NCI-H524 treated with DMSO at 0.1 percent for 48 hours (cell line): ENCODE data around the gene TRIM59.
"Not testable (repeated sequence)": the region's sequence is repeated elsewhere in the genome, so short reads cannot be mapped to it uniquely, and the experiment has no call there.

ENCODE experiments used
- DNase-seq: peaks from one replicate; lab custom pipeline; 2025; lab: John Stamatoyannopoulos, UW

Gene TRIM59

DNA sequence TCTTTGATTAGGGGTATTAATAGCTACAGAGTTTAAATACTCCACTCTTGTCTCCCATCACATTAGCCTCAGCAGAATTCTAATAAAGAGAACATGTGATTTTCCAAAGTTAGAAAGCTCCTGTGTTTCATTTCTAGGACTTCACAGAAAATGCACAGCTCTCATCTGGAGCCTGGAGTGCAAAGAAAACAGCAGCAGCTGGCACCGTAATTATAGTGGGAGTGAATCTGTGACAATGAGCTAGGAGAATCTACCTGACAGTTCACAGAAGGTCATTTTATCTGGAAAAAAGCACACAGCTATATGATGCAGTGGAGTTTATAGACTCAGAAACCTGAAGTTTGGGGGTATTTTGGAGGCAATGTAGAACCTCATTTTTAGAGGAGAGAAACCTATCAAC is 5.4 kb upstream of the TRIM59 start:
- DNase-seq: peak; percentile 85

DNA sequence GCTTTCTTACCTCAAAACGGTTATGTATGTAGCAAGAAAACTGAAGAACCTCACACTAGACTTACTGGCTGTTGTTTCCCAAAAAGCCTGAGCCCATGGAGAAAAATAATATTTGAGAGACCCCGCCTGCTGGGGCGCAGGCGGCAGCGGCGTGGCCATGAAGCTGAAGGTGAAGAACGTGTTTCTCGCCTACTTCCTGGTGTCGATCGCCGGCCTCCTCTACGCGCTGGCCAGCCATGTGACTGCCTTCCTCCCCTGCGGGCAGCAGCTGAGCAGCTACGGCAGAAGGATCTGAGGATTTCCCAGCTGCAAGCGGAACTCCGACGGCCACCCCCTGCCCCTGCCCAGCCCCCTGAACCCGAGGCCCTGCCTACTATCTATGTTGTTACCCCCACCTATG is 2.7 kb upstream of the TRIM59 start:
- not testable (repeated sequence) for DNase-seq

DNA sequence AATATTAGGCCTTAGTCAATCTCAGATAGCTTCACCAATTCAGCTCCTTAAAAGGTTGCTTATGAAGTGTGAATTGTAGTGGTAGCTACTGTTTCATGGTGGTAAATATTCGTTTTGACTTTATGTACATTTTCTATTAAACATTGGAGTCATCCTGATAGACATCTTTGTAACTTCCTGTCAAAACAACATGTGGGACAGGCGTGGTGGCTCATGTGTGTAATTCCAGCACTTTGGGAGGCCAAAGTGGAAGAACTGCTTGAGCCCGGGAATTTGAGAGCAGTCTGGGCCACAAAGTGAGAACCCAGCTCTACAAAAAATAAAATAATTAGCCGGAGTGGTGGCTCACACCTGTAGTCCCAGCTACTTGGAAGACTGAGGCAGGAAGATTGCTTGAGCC is 2.0 kb upstream of the TRIM59 start:
- no peak for DNase-seq

DNA sequence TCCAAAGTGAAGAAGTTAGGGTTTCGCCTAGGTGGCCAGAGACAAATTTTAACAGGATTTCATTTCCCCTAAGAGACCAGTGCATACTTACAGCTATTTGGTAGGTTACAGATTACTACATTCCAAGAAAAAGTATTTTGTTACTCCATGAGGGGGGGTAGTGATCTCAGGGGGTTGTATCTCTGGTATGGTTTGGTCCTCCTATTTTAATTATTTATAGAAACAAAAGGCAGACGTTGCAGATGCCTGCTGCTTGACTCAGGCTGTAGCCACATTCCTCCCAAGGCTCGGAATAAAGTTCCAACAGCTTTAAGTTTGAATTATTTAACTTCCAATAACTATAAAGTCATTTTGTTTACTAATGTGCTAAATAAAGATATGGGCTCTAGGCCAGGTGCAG is 1.3 kb upstream of the TRIM59 start:
- DNase-seq: no peak

DNA sequence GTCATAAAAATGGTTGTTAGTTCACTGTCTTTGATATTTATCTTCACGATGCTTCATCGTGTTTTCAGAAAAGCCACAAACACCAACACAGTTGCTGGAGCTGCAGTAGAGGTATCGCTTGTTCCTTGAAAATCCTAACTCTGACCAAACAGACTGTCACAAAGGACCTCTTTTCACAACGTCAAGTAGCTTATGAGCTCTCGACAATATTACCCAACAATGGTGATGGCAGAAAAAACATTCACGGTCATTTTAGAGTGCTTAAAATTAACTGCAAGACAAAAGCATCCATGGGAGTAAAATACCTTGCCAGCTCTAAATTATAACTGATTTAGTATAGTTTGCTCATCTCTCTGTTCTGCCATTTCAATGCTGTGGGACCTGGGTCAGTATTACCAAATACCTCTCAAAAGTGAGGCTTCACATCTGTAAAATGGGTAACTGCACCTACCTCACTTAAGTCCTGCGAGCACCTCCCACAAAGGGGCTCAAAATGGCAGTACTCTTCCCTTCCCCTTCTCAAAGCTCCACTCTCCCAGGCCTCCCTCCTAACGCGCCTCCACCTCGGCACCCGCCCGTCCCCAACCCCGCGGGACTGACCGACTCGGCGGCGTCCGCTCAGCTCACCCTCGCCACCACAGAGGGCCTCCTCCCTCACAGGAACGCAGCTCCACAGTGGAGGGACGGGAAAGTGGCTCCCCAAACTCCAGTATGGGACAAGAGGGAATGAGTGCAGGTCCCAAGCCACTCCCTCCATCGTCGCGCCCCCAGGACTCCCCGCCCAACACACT is 546 bp downstream of the TRIM59 start:
- no peak for DNase-seq

DNA sequence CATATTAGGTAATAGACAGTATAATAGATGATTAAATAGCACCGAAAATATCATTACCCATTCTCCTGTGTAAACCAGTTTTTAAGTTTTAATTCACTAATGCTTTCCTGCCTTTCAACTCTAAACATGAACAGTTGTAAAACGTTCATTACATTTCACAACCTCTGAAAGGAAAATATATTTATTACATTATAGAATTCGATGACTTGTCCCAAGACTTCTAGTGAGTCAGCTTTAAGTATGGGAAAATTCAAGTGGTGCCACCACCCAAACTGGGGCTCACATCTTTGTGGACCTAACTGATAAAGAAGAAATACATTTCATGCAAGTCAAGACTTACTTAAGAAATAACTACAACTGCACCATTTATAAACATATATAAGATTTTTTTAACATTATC is 2.0 kb downstream of the TRIM59 start:
- no peak for DNase-seq

DNA sequence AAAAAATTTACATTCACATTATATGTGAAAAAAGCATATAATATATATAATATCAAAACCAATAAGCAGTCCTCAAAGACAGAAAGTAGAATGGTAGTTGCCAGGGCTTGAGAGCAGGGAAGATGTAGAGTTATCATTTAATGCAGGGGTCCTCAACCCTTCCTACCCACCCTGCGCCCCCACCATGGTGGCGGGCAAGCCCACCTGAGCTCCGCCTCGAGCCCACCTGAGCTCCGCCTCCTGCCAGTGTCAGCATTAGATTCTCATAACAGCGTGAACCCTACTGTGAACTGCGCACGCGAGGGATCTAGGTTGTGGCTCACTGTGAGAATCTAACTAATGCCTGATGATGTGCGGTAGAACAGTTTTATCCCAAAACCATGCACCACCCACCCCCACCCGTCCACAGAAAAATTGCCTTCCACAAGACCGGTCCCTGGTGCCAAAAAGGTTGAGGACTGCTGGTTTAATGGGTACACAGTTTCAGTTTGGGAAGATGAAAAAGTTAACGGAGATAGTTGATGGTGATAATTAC is 3.0 kb downstream of the TRIM59 start:
- no peak for DNase-seq

DNA sequence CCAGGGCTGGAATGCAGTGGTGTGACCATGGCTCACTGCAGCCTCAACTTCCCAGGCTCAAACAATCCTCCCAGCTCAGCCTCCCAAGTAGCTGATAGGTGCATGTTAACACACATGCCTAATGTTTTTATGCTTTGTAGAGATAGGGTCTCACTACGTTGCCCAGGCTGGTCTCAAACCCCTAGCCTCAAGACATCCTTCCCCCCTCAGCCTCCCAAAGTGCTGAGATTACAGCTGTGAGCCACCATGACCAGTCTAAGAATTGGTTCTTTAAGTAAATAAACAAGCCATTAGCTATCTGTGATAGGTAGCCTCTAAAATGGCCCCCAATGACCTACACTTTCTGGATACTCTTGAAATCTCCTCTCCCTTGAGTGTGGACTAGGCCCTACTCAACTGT is 3.7 kb downstream of the TRIM59 start:
- DNase-seq: no peak

DNA sequence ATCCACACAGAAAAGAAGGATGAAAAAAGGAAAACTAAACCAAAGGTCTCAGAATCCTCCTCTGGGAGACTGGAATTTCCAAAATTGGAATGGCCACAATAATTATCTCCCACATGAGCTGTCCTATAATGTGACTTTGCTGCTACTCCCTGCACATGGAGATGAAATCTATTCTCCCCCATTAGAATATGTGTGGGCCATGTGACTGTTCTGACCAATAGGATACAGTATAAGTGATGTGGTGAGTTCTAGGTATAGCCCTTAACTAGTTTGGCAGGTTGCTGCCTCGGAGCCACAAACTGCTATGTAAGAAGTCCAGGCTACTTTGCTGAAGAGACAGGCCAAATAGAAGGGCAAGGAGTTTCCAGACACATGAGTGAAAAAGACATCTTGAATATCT is 5.2 kb downstream of the TRIM59 start:
- DNase-seq: no peak

DNA sequence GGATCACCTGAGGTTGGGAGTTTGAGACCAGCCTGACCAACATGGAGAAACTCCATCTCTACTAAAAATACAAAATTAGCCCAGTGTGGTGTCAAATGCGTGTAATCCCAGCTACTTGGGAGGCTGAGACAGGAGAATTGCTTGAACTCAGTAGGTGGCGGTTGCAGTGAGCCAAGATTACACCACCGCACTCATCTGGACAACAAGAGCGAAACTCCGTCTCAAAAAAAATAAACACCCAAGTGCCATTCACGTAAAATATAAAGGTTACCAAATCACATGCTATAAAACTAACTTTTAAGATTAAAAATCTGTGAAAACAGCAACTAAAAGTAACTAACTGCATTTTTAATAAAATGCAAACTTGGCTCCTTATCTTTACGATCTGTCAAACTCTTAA is 8.9 kb downstream of the TRIM59 start:
- DNase-seq: no peak

DNA sequence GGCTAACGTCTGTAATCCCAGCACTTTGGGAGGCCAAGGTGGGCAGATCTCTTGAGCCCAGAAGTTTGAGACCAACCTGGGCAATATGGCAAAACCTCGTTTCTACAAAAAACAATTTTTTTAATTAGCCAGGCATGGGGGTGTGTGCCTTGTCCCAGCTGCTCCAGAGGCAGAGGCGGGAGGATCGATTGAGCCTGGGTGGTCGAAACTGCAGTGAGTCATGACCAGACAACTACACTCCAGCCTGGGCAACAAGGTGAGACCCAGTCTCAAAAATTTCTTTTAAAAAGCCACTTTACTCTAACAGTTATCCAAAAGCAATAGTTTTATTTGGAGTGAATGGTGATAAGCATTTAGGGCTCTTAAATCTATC is 12.5 kb downstream of the TRIM59 start:
- DNase-seq: no peak

DNA sequence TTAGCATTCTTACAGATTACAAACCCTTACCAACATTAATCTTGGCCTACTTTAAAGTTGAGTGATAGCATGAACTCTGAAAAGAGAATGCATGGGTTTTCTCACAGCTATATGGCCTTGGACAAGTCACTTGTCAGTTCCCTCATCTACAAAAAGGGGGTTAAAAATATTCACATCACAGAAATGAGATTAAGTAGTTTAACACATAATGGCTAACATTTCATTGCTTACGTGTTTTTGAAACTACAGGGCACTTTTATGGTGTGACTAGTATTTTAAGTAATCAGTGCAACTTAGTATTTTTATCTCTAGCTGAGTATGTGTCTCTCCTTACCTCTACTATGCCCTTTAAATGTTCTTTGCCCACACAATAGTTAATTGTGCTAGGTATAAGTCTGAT is 13.8 kb downstream of the TRIM59 start:
- no peak for DNase-seq

DNA sequence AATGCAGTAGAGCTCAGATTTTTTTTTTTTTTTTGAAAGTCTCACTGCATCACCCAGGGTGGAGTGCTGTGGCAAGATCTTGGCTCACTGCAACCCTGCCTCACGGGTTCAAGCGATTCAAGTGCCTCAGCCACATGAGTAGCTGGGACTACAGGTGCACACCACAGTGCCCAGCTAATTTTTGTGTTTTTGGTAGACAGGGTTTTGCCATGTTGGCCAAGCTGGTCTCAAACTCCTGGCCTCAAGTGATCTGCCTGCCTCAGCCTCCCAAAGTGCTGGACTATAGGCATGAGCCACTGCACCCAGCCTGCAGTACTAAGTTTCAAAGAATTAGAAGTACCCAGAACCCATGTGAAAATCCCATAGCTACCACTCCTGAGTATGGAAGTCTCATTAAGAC is 14.5 kb downstream of the TRIM59 start:
- DNase-seq: no peak

DNA sequence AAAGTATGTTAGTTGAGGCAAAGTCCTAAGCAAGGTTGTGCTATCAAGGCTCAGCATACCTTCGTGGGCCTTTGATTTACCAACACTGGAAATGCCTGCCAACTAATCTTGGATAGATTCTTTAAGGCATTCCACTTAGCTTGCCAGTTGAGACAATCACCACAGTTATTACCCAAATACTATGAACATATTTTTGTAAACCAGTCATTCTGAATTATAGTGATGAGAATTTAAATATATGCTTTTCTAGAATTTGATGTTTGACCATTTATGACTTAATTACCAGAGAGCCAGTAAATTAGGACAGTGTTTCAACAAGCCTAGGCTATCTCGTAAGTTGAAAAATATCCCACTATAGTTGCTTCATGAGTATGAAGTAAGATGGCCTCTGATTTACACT is 15.5 kb downstream of the TRIM59 start:
- DNase-seq: no peak

DNA sequence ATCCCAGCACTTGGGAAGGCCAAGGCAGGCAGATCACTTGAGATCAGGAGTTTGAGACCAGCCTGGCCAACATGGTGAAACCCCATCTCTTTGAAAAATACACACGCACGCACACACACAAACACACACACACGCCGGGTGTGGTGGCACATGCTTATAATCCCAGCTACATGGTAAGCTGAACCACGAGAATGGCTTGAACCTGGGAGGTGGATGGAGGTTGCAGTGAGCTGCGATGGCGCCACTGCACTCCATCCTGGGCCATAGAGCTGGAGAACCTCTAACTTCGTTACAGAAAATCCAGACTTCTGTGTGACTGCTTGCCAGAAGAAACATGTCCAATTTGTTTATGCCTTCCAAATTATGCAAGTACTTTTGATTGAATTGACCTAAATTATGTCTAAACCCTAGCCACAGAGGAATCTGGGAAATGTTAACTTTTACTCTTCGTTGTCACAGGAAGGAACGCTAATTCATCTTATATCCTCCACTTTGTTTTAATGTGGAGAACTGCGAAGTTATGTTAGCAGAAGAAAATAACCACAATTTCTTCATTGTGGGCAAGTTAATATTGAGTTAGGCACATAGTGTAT is 21.7 kb downstream of the TRIM59 start:
- no peak for DNase-seq

DNA sequence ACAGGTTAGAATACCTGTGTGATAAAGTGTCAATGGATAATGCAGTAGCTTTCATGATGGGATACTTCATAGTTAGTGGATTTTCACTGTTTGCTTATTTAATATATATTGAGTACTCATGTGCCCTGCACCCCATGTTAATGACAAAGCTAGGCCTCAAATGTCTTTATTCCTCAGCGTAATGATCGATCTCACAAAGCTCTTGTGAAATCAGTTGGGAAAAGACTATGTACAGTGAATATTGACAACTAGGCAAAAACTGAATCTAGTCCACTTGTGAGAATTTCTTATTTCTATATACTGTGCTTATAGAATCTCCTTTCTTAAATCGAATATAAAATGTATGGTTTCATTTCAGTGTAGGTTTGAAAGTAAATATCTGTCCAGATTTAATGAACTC is 32.3 kb downstream of the TRIM59 start:
- no peak for DNase-seq

DNA sequence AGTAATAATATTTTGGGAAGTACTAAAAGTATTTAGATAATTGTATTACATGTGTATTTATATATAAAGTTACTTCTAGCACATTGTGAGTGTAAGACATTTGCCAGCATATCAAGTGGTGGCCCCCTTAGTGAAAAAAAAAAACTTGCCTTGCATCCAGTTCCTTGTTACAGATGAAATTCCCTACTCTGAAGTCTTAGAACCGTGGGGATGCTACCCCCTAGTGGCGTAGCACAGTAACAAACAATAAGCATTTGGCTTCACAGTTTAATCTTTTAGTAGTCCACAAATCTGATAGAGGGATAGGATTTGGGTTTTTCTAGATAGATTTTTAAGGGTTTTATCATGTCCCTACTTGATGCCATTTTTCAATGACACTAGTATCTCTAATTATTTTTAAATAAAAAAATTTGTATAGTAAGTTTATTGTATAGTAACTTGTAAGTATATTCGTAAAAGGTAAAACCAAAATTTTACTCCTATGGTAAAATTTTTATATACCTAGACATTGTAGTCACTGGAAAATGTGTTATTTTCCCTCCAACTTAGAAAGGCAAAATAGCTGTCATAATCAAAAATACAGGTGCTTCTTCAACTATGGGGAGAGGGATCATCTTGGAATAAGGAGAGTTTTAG is 35.9 kb downstream of the TRIM59 start:
- DNase-seq: peak; percentile 66

DNA sequence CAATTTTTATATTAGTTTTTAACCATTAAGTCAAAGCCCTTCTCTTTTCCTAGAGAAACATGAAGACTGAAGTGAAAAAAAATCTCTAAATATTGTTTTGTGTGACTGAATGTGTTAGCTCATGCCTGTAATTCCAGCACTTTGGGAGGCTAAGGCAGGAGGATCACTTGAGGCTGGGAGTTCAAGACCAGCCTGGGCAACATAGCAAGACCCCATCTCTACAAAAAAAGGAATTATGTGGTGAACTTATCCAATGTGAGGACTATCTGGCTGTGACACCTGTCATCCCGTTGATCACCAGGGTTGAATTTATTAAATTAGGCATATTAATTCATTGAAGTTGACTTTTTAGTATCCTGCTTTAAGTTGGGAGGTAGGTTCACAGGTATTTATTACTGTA is 37.1 kb downstream of the TRIM59 start:
- no peak for DNase-seq

DNA sequence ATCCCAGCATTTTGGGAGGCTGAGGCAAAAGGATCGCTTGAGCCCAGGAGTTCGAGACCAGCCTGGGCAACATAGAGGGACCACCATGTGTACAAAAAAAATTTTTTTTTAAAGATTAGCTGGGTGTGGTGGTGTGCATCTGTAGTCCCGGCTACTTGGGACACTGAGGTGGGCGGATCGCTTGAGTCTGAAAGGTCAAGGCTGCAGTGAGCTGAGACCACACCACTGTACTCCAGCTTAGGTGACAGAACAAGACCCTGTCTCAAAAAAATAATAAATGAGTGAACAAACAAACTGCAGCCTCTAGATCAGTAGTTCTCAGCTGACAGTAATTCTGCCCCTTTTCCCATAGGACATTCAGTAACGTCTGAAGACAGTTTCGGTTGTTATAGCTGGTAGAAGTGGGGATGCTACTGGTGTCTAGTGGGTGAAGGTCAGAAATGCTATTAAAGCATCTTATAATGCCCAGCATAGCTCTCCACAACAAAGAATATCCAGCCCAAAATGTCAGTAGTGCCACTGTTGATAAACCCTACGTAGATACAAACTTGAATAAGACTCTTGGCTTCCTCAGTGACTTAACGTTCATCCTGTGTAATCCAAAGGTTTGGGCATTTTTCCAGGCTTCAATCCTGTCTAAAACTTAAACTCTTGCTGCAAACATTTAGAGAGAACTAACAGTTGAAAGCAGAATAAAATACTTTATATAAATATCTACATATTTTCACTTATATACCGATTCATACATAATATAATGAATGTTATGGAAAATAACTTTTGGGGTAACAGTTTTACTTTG is 39.6 kb downstream of the TRIM59 start:
- no peak for DNase-seq

DNA sequence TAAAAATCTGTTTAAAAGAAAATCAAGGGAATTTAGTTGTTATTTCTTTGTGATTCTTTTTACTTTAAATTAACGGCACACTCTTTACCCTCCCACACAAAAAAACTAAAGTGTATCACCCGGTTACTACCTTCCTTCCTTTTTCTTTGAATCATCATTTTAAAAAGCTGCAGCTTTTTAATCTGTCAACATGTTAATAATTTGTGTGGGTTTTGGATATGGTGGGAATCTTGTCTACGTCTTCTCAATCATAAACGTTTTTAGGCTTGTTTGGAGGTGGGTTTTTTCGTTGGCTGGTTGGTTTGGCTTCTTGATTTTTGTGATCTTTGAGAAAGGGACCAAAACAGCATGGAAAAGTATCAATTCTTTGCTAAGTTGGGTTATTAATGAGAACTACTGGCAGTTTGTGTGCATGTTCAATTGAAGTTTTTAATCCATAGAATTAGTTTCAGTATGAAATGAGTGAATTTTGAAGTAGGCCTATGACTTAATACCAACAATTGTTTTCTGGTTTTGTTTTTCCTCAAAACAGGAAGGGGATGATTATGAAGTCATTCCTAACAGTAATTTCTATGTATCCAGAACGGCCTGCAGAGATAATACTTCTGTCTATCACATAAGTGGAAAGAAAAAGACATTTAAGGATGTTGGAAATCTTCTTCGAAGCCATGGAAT is 45.7 kb downstream of the TRIM59 start:
- no peak for DNase-seq

DNA sequence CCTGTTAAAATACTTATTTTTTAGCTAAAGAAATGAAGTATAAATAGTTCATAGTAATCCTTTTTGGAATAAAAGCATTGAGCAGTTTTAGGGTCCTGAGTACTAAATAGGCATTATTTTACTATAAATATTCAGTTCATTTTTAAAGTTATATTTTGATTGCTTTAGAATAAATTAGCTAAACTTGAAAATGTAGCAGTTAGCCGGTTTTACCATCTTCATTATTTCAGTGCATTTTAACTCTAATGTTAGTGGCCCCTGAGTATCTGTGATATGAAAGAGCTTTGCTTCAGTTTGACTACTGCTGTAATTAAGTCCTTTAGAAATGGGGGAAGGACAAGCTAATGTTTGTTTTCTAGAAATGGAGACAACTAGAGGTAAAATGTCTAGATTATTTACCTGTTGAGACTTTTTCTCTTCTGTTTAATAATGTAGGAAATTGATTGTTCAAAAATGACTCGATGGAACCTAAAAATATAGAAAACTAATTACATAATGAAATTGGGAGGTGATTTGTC is 46.5 kb downstream of the TRIM59 start:
- no peak for DNase-seq
